GM21529 (cell line): Measurements from ENCODE around the gene CLDN18.
A peak's percentile ranks its signal among the peaks of the same experiment; 100 is the strongest.

ENCODE experiments used
- ATAC-seq: cut with Tn5 transposase; IDR thresholded peaks from one replicate; pipeline ENCODE4 v1.9.1; 2021; ENCODE audit not compliant: unreplicated experiment

The CLDN18 gene

DNA sequence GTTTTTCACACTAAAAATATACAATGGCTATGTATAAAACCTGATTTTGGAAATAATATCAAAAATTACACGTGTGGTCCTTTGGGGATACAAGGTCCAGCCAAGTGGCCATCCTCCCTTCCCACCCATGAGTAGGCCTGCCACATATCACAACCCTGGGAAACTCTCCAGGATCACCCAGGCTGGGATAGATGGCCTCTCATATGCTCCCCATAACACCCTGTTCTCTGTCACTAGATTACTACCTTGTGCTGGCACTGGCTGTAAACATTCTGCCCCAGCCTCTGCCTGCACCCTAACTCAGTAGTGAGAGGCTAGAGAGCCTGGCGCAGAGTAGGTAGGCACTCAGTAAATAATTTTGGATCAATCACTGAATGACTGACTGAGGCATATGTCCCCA lies 52.1 kb downstream of the CLDN18 start:
- no peak for ATAC-seq

DNA sequence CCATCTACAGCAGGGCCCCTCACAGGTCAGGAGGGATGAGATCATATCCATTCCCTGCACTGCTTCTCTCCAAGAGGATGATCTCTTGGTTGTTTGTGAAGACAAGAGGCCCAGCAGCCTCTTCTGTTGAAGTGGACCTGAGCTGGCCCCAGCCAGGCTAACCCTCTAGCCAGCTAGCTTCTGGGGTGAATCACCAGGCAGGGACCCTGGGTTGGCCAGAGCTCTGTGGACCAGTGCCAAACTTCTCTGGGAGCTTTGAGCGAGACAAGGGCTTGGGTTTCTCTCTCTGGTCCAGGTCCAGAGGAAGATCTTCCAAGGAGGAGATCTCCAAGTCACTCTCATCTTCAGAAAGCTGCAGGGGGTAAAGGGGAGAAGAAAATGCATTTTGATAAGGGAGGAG lies 52.7 kb downstream of the CLDN18 start:
- ATAC-seq: no peak

DNA sequence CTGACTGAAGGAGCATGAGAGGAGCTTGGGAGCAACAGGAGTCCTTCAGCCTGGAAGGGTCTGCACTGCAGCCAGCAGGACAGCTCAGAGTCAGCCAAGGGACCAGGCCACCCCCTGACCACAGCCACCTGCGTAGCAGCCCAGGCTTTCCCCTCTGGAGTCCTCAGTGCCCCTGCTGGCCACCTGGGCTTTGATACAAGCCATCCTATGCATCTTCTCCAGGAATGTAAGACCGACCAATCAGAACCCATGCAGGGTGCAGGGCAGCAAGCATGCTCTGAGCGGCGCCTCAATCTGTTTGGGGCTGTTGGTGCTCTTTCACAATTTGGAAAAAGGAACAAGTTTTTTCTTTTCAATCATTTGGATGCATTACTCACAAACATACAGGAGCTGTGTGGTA lies 53.5 kb downstream of the CLDN18 start:
- no peak for ATAC-seq

DNA sequence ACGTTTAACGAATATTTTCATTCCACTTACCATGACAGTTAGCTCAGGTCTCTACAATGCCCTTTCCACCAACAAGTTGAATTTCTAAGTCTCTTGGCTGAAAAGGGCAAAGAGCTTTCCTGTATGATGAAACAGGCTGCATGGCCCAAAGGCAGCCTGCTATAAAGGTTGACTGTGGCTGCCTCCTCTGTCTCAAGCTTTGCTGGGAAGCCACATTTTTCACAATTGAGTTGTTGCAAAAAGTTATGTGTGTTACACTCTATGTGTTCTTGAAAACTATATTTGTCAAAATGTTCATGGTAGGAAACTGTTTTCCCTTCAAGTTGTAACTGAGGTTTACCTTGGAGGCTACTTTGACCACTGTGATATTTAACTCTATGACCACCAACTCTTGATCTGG lies 56.0 kb downstream of the CLDN18 start:
- peak; percentile 4 for ATAC-seq

- peak; percentile 86 for ATAC-seq
These were observed 56.4 kb downstream of the CLDN18 start for GRCh38 chr3:138066383-138066782.

DNA sequence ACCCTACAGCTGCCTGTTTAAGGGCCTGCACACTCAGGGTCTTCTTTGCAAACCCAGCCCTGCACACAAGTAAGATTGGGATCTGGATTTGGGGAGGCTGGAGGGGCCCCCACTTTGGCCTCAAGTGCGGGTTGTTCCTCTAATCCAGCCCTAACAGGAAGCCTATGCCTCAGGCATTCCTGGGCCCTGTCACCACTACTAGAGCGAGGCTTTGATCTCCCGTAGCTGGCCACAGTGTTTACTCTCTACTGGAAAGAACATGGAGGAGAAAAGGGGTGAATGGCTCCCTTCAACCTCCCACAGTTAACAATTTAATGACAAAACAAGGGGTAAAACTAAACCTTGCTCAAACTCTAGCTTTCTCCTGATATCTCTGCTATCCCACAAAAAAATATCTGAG lies 57.0 kb downstream of the CLDN18 start:
- no peak for ATAC-seq

DNA sequence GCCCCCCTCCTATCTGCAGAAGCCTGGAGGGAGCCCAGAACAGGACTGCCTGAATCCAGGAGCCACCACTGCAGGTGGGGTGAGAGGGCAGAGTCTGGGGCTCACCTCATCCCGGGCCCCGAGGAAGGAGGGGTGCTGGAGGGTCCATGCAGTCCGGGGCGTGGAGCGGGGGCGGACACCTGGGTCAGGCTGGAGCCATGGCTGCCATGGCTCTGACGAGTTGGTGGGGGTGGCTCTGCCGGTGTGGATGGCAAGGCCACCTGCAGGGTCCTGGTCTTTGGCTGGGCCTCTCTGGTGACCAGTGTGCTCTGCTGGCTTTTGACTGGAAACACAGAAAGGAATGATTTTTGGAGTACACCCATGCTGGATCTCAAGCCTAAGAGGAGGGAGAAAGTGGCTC lies 58.1 kb downstream of the CLDN18 start:
- no peak for ATAC-seq

- peak; percentile 77 for ATAC-seq
These were observed 58.7 kb downstream of the CLDN18 start for GRCh38 chr3:138068579-138069174.

GRCh38 chr3:138070006-138070405 lies 60.0 kb downstream of the CLDN18 start:
- ATAC-seq: no peak

DNA sequence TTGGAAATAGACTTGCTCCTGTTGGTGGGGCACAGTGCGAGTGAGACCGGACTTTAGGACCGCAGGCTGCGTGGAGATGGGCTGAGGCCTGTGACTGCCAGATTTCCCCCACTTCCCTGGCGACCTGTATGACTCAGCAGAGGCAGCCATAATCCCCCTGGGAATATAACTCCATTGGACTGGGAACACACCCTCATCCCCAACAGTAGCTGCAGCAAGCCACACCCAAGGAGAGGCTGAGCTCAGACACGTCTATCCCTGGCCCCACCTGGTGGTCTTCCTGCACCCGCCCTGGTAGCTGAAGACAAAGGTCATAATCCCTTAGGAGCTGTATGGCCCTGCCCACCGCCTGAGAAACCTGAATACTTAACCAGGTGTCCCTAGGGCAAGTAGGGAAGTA lies 62.8 kb downstream of the CLDN18 start:
- no peak for ATAC-seq

GRCh38 chr3:138078096-138078495 lies 68.1 kb downstream of the CLDN18 start:
- no peak for ATAC-seq

- no peak for ATAC-seq
These were observed 69.0 kb downstream of the CLDN18 start for GRCh38 chr3:138078901-138079344.

DNA sequence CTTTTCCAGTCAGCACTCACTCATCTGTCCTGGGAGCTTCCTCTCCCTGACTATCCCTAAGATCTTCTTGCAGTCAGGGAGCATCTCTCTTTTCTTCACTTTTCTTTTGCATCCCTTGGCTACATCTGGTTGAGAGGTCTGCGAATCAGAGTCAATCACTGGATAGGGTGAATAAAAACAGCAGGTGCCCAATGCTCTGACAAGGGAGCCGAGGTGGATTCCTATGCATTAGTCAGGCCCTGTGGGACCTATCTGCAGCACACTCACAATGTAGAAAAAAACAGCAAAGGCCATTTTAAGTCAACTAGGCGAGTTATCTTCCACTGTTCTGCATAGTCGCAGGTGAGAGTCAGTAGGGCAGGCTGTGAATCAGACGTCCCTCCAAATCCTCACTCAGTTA lies 69.9 kb downstream of the CLDN18 start:
- ATAC-seq: no peak

DNA sequence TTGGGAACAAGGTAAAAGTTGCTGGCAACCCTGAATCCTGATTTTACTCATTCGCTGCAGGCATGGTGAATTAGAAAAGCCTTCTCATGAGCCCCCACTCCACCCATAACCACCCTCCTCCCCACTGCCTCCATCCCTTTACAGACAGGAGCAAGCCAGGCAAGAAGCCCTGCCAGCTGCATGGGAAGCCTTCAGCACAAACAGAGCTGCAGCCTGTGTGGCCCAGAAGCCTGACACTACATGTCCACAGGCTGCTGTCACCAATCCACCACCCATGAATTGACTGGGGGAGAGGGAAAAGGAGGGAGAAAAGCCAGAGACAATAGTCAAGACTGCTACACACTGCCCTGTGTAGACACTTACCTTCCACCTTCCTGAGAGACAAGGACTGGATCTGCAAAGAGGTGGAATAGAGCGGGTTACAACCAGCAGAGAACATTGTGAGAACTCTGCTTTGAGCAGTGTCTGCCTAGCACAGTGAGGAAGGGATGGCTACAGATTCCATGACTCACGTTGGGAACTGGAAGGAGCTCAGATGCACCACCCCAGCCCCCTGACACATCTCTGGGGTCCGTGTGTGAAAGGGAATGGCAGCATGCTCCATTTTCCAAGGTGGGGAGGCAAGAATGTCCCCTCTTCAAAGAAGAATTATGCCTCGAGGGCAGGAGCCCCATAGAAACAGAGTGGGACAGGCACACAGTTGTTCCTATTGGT lies 71.6 kb downstream of the CLDN18 start:
- ATAC-seq: no peak

GRCh38 chr3:138082085-138082991 lies 72.4 kb downstream of the CLDN18 start:
- ATAC-seq: peak; percentile 52

- ATAC-seq: peak; percentile 37
These were observed 73.0 kb downstream of the CLDN18 start for GRCh38 chr3:138082992-138083386.
